Gastrocnemius medialis (tissue), 4 donors: ENCODE results near the gene VLDLR. TPM values are rescaled to one million over a fixed set of nuclear protein-coding genes. Genes with fewer than 3 reads are reported as not detected.

ENCODE experiments used
- ATAC-seq, 2 donors: fragments of 150-250 bp; one replicate each; pipeline ENCODE4 v1.9.1; 2016
- DNase-seq, 2 donors: peaks; one replicate each; pipeline ENCODE4 v3.0.0-alpha.2; 2019
- H3K27ac ChIP-seq, 4 donors: fragments of 200-600 bp; sonication (generic); 1 replicate in 1 of 4; 2 replicates in 3 of 4; pipeline ENCODE4 v1.5.1; 2016 to 2018; ENCODE audit warnings: mild to moderate bottlenecking in 2 of 4, moderate library complexity in 1 of 4
- H3K27me3 ChIP-seq, 3 donors: fragments of 200-600 bp; sonication (generic) in 2 of 3; 1 replicate in 1 of 3; 2 replicates in 2 of 3; pipeline versions ENCODE4 v1.5.1 to v1.6.0; 2016 to 2019; ENCODE audit warnings: mild to moderate bottlenecking in 1 of 3, moderate library complexity in 1 of 3
- H3K36me3 ChIP-seq, 2 donors: fragments of 200-600 bp; sonication (generic) in 1 of 2; one replicate each; pipeline ENCODE4 v1.5.1; 2017 to 2018
- H3K4me1 ChIP-seq, 2 donors: fragments of 200-600 bp; sonication (generic) in 1 of 2; one replicate each; pipeline ENCODE4 v1.5.1; 2016 to 2017; ENCODE audit warnings: mild to moderate bottlenecking in 2 of 2
- H3K4me3 ChIP-seq, 4 donors: fragments of 200-600 bp; sonication (generic) in 3 of 4; 1 replicate in 1 of 4; 2 replicates in 3 of 4; pipeline ENCODE4 v1.5.1; 2016 to 2019; ENCODE audit warnings: mild to moderate bottlenecking in 2 of 4
- H3K9me3 ChIP-seq, 3 donors: fragments of 200-600 bp; sonication (generic) in 2 of 3; 1 replicate in 1 of 3; 2 replicates in 2 of 3; pipeline ENCODE4 v1.5.1; 2016 to 2019
- CTCF ChIP-seq, 5 experiments: fragments of 450-650 bp in 3 of 5; fragments of 200-600 bp in 2 of 5; sonication (generic) in 2 of 5; IDR thresholded peaks in 4 of 5; conservative IDR thresholded peaks in 1 of 5; 1 replicate in 4 of 5; 2 replicates in 1 of 5; pipeline ENCODE4 v1.5.1; 2016 to 2019; ENCODE audit warnings: antibody characterized with exemption in 5 of 5, mild to moderate bottlenecking in 3 of 5, moderate library complexity in 3 of 5
- POLR2A ChIP-seq, 2 donors: fragments of 450-650 bp; IDR thresholded peaks; one replicate each; pipeline ENCODE4 v1.6.1; 2017; ENCODE audit warnings: antibody characterized with exemption in 2 of 2, mild to moderate bottlenecking in 2 of 2, moderate library complexity in 2 of 2
- in situ Hi-C, 4 donors: fragments of 200-750 bp; cut with MboI; loops; one replicate each; pipeline versions ENCODE4 v1.15.0 to v1.8.0; 2017; ENCODE audit warnings: low sequenced_read_pairs in 4 of 4
- intact Hi-C: fragments of 100-400 bp; cut with DNase I; formaldehyde crosslinking; loops from one replicate; pipeline ENCODE4 v1.15.1; 2023; ENCODE audit warnings: low total_unique reads
- total RNA-seq, 4 donors: library from RNA; depleted of rRNA; stranded (reverse); fragments of >200 nt; gene quantifications; one replicate each; pipeline versions ENCODE4 v1.1.0 to v1.2.3, GENCODE V29; 2016

Gene VLDLR
- total RNA-seq, 4 donors from 2014 or later, result 13.6 to 19.6 (median 16.9) TPM

GRCh38 chr9:2673161-2673560, 51.6 kb downstream of the VLDLR start:
- Histone ChIP-seq H3K27ac (no peak overlapping the region), H3K27me3 (no peaks in the 10 kb centered on the region), H3K9me3 (no peaks in the 10 kb centered on the region), H3K4me1 (peaks cover under 1 to 6% of the 10 kb centered on the region in 2 donors), H3K36me3 (no peaks in the 10 kb centered on the region), H3K4me3 (no peak overlapping the region)
- ATAC-seq (no peak), DNase-seq (no peak)
- no peak for TF ChIP-seq POLR2A (IDR thresholded peaks at IDR 0.05)
- TF ChIP-seq CTCF (IDR thresholded peaks at IDR 0.05 in 4 of 5, conservative IDR thresholded peaks at IDR 0.05 in 1 of 5), result no peak
- in situ Hi-C loops, result loop anchor here in 1 of 4 donors (10.0 kb wide), 1 partner anchor 58 kb away; no protein-coding TSS in a partner anchor
- intact Hi-C loops, result loop anchor here (10.0 kb wide), 1 partner anchor 172 kb away; the partner anchor contains the start of gene PUM3

- H3K27ac ChIP-seq, result no peak overlapping the region
- ATAC-seq (no peak), DNase-seq (no peak)
- in situ Hi-C loops, result loop anchor here in 1 of 4 donors (10.0 kb wide), 1 partner anchor 59 kb away; no protein-coding TSS in a partner anchor
- no peak for TF ChIP-seq CTCF (IDR thresholded peaks at IDR 0.05 in 4 of 5, conservative IDR thresholded peaks at IDR 0.05 in 1 of 5)
- no peak for TF ChIP-seq POLR2A (IDR thresholded peaks at IDR 0.05)
- no peaks in the 10 kb centered on the region for H3K27me3 ChIP-seq
- H3K36me3 ChIP-seq, result no peaks in the 10 kb centered on the region
- no peaks in the 10 kb centered on the region for H3K9me3 ChIP-seq
- intact Hi-C loops, result loop anchor here (10.0 kb wide), 1 partner anchor 171 kb away; the partner anchor contains the start of gene PUM3
- peaks cover 6 to 17% of the 10 kb centered on the region in 2 donors for H3K4me1 ChIP-seq
- no peak overlapping the region for H3K4me3 ChIP-seq
These were observed 52.7 kb downstream of the VLDLR start for GRCh38 chr9:2674141-2674824.

- Histone ChIP-seq H3K9me3 (no peaks in the 10 kb centered on the region), H3K27me3 (no peaks in the 10 kb centered on the region), H3K36me3 (no peaks in the 10 kb centered on the region), H3K27ac (no peak overlapping the region), H3K4me1 (peaks cover 6 to 19% of the 10 kb centered on the region in 2 donors), H3K4me3 (no peak overlapping the region)
- intact Hi-C loops (loop anchor here (10.0 kb wide), 1 partner anchor 169 kb away; the partner anchor contains the start of gene PUM3), in situ Hi-C loops (loop anchor here in 1 of 4 donors (10.0 kb wide), 1 partner anchor 61 kb away; no protein-coding TSS in a partner anchor)
- TF ChIP-seq CTCF (IDR thresholded peaks at IDR 0.05 in 4 of 5, conservative IDR thresholded peaks at IDR 0.05 in 1 of 5), result no peak
- TF ChIP-seq POLR2A (IDR thresholded peaks at IDR 0.05), result no peak
- DNase-seq, result no peak
- ATAC-seq, result no peak
These were observed 54.2 kb downstream of the VLDLR start for GRCh38 chr9:2675834-2676233.

- no peak for TF ChIP-seq POLR2A (IDR thresholded peaks at IDR 0.05)
- no peak for TF ChIP-seq CTCF (IDR thresholded peaks at IDR 0.05 in 4 of 5, conservative IDR thresholded peaks at IDR 0.05 in 1 of 5)
- H3K27me3 ChIP-seq, result no peaks in the 10 kb centered on the region
- ATAC-seq (no peak), DNase-seq (no peak)
- no peak overlapping the region for H3K4me3 ChIP-seq
- peaks cover 6 to 19% of the 10 kb centered on the region in 2 donors for H3K4me1 ChIP-seq
- H3K9me3 ChIP-seq, result no peaks in the 10 kb centered on the region
- in situ Hi-C loops, result loop anchor here in 1 of 4 donors (10.0 kb wide), 1 partner anchor 62 kb away; no protein-coding TSS in a partner anchor
- intact Hi-C loops, result loop anchor here (10.0 kb wide), 1 partner anchor 168 kb away; the partner anchor contains the start of gene PUM3
- no peaks in the 10 kb centered on the region for H3K36me3 ChIP-seq
- no peak overlapping the region for H3K27ac ChIP-seq
These were observed 54.9 kb downstream of the VLDLR start for GRCh38 chr9:2676466-2676865.
